ENCODE results near the gene FKTN. TPM values are rescaled to one million over a fixed set of nuclear protein-coding genes. Genes with fewer than 3 reads are reported as not detected.

Gene FKTN
- total RNA-seq, 1 donor from 2014 or later: 23.5 TPM

DNA sequence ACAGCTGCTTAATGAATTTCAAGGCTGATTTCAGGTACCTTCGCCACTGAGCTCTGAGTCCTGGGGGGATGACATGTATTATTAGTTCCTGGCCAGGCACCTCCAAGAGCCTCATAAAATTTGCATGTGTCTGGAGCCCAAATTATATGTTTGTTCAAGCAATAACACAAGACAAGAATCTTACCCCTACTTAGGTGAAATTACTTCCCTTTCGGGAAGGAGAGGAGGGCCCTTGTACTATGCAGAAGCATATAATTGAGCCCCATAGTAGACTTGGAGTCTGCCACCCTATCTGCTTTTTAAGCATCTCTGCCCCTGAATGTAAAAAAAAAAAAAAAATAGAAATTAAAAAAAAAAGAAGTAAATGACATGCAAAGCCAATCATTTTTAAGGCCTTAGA is 123.4 kb downstream of the FKTN start:
- H3K36me3 Mint-ChIP-seq (ENCODE audit: unreplicated experiment): no peaks in the 10 kb centered on the region

DNA sequence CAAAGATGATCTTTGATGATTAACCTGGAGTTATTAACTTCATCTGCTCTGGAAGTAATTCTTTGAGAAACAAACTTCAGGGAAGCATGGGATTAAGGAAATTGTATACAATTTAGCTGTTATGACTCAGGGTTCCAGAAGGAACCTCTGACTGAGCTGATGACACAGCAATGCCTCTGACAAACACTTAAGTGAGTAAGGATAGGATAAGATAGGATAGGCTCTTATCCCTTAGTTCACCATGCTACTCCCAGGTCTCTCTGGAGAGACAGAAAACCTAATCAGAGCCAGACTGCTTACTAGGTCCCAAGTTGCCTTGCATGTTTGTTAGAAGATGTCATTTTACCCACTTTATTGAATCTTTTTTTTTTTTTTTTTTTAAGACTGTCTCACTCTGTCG is 123.8 kb downstream of the FKTN start:
- Mint-ChIP-seq H3K4me1 (ENCODE audit: unreplicated experiment) (no peaks in the 10 kb centered on the region), H3K27me3 (ENCODE audit: unreplicated experiment) (peaks cover 7% of the 10 kb centered on the region), H3K4me3 (ENCODE audit: unreplicated experiment) (no peak overlapping the region), H3K9me3 (ENCODE audit: unreplicated experiment) (no peaks in the 10 kb centered on the region), H3K36me3 (ENCODE audit: unreplicated experiment) (no peaks in the 10 kb centered on the region), H3K27ac (ENCODE audit: unreplicated experiment) (no peak overlapping the region)
- TF ChIP-seq, protein P1, sequence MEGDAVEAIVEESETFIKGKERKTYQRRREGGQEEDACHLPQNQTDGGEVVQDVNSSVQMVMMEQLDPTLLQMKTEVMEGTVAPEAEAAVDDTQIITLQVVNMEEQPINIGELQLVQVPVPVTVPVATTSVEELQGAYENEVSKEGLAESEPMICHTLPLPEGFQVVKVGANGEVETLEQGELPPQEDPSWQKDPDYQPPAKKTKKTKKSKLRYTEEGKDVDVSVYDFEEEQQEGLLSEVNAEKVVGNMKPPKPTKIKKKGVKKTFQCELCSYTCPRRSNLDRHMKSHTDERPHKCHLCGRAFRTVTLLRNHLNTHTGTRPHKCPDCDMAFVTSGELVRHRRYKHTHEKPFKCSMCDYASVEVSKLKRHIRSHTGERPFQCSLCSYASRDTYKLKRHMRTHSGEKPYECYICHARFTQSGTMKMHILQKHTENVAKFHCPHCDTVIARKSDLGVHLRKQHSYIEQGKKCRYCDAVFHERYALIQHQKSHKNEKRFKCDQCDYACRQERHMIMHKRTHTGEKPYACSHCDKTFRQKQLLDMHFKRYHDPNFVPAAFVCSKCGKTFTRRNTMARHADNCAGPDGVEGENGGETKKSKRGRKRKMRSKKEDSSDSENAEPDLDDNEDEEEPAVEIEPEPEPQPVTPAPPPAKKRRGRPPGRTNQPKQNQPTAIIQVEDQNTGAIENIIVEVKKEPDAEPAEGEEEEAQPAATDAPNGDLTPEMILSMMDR (IDR thresholded peaks at IDR 0.05): no peak
- no peak for DNase-seq (ENCODE audit: extremely low spot score, unreplicated experiment)

More for the DNA sequence above, 123.4 kb downstream of the FKTN start:
- no peak overlapping the region for H3K4me3 Mint-ChIP-seq (ENCODE audit: unreplicated experiment)
- peaks cover 7% of the 10 kb centered on the region for H3K27me3 Mint-ChIP-seq (ENCODE audit: unreplicated experiment)
- no peak for DNase-seq (ENCODE audit: extremely low spot score, unreplicated experiment)
- TF ChIP-seq, protein P1 (IDR thresholded peaks at IDR 0.05): no peak
- no peaks in the 10 kb centered on the region for H3K9me3 Mint-ChIP-seq (ENCODE audit: unreplicated experiment)
- no peaks in the 10 kb centered on the region for H3K4me1 Mint-ChIP-seq (ENCODE audit: unreplicated experiment)
- no peak overlapping the region for H3K27ac Mint-ChIP-seq (ENCODE audit: unreplicated experiment)

DNA sequence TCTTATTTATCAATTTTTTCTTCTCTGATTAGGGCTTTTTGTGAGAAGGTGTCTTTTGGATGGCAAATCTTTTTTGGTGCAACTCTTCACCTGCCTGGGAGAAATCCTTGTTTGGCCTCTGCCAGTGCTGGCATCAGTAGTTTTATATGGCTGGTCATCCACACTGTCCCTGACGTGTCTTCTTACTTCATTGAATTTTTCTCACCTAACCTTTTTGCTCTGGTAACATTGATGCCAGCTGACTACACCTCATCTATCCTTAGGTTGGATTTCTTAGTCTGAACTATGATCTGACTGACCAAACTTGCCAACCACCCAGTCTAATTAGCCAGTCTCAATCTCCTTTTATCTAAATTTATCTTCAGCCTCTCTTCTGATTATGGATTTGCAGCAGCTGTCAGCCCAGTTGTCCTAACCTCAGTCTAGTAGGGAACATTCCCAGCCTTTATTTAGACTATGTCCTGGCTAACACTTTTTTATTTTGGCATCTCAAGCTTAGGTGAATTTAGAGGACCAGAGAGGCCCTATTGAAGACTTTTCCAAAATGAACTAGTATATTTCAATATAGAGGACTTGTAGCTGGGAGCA is 125.9 kb downstream of the FKTN start:
- peaks cover 21% of the 10 kb centered on the region for H3K27me3 Mint-ChIP-seq (ENCODE audit: unreplicated experiment)
- H3K27ac Mint-ChIP-seq (ENCODE audit: unreplicated experiment): no peak overlapping the region
- H3K36me3 Mint-ChIP-seq (ENCODE audit: unreplicated experiment): no peaks in the 10 kb centered on the region
- no peaks in the 10 kb centered on the region for H3K9me3 Mint-ChIP-seq (ENCODE audit: unreplicated experiment)
- DNase-seq (ENCODE audit: extremely low spot score, unreplicated experiment): no peak
- TF ChIP-seq, protein P1 (IDR thresholded peaks at IDR 0.05): no peak
- H3K4me3 Mint-ChIP-seq (ENCODE audit: unreplicated experiment): no peak overlapping the region
- H3K4me1 Mint-ChIP-seq (ENCODE audit: unreplicated experiment): no peaks in the 10 kb centered on the region

DNA sequence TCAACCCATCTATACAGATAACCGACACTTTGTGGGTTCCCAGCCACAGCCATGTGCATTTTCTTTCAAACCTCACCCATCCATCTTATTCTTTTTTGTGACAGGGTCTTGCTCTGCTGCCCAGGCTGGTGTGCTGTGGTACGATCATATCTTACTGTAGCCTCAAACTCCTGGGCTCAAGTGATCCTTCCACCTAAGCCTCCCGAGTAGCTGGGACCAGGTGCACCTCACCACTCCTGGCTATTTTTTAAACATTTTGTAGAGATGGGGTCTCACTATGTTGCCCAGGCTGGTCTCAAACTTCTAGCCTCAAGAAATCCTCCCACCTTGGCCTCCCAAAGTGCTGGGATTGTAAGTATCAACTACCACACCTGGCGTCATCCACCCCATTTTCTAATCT is 129.0 kb downstream of the FKTN start:
- H3K27ac Mint-ChIP-seq (ENCODE audit: unreplicated experiment): no peak overlapping the region
- DNase-seq (ENCODE audit: extremely low spot score, unreplicated experiment): no peak
- H3K36me3 Mint-ChIP-seq (ENCODE audit: unreplicated experiment): no peaks in the 10 kb centered on the region
- no peaks in the 10 kb centered on the region for H3K9me3 Mint-ChIP-seq (ENCODE audit: unreplicated experiment)
- H3K4me3 Mint-ChIP-seq (ENCODE audit: unreplicated experiment): no peak overlapping the region
- TF ChIP-seq, protein P1 (IDR thresholded peaks at IDR 0.05): no peak
- no peaks in the 10 kb centered on the region for H3K4me1 Mint-ChIP-seq (ENCODE audit: unreplicated experiment)
- H3K27me3 Mint-ChIP-seq (ENCODE audit: unreplicated experiment): peaks cover 29% of the 10 kb centered on the region

Other genes with a start within 250 kb of the FKTN start
- 6.2 and 6.6 TPM in 2 replicates for gene FSD1L, start 110.1 kb upstream of the FKTN start, total RNA-seq
- not detected in 2 replicates for gene TAL2, start 104.3 kb downstream of the FKTN start, total RNA-seq
- 8.0 and 10.0 TPM in 2 replicates for gene TMEM38B, start 136.4 kb downstream of the FKTN start, total RNA-seq

Data from osteocyte (in vitro differentiated cells).